Immature natural killer cell (primary cell): Measurements from ENCODE around the gene RASGEF1C. TPM values are rescaled to one million over a fixed set of nuclear protein-coding genes. Genes with fewer than 3 reads are reported as not detected.

Source experiments
- DNase-seq, 3 donors: peaks; one replicate each; pipeline ENCODE4 v3.0.0; 2022; ENCODE audit warnings: mixed read lengths in 1 of 3
- H3K27ac Mint-ChIP-seq, 6 donors: one replicate each; pipeline ENCODE4 v1.8.0; 2020; ENCODE audit warnings: mixed read lengths in 6 of 6, mild to moderate bottlenecking in 5 of 6, inconsistent platforms in 4 of 6, moderate library complexity in 3 of 6
- H3K27me3 Mint-ChIP-seq, 3 donors: one replicate each; pipeline ENCODE4 v1.8.0; 2020 to 2021; ENCODE audit warnings: low read depth in 3 of 3, mild to moderate bottlenecking in 3 of 3, mixed read lengths in 3 of 3, moderate library complexity in 3 of 3, inconsistent platforms in 1 of 3
- H3K36me3 Mint-ChIP-seq, 3 donors: one replicate each; pipeline ENCODE4 v1.8.0; 2020; ENCODE audit warnings: mixed read lengths in 3 of 3, inconsistent platforms in 2 of 3, mild to moderate bottlenecking in 2 of 3
- H3K4me1 Mint-ChIP-seq, 2 donors: one replicate each; pipeline ENCODE4 v1.8.0; 2020; ENCODE audit warnings: inconsistent platforms in 2 of 2, mild to moderate bottlenecking in 2 of 2, mixed read lengths in 2 of 2, moderate library complexity in 1 of 2
- H3K4me3 Mint-ChIP-seq, 5 donors: one replicate each; pipeline ENCODE4 v1.8.0; 2020; ENCODE audit warnings: mild to moderate bottlenecking in 5 of 5, mixed read lengths in 5 of 5, inconsistent platforms in 3 of 5, moderate library complexity in 3 of 5
- H3K9me3 Mint-ChIP-seq, 6 donors: one replicate each; pipeline ENCODE4 v1.8.0; 2020; ENCODE audit warnings: mild to moderate bottlenecking in 6 of 6, mixed read lengths in 6 of 6, inconsistent platforms in 4 of 6, moderate library complexity in 3 of 6
- polyA plus RNA-seq, 3 donors: library from polyadenylated mRNA; unstranded; fragments of 300-500 nt; fragmentation: Illumina TruSeq; gene quantifications; one replicate each; pipeline ENCODE4 v1.2.3, GENCODE V29; 2021

RASGEF1C gene
- polyA plus RNA-seq, 3 donors from 2014 or later = not detected

- H3K36me3 Mint-ChIP-seq = no peaks in the 10 kb centered on the region
- H3K27ac Mint-ChIP-seq = no peak overlapping the region
- peaks cover 0 to 2% (median 1%) of the 10 kb centered on the region in 3 donors for H3K27me3 Mint-ChIP-seq
- peaks cover 2 to 10% (median 4%) of the 10 kb centered on the region in 6 donors for H3K9me3 Mint-ChIP-seq
- no peak for DNase-seq
- no peak overlapping the region for H3K4me3 Mint-ChIP-seq
- no peaks in the 10 kb centered on the region for H3K4me1 Mint-ChIP-seq
Observed at GRCh38 chr5:180153991-180154390, 55.0 kb downstream of the RASGEF1C start.

- DNase-seq = no peak
Observed at GRCh38 chr5:180153099-180153498, 55.9 kb downstream of the RASGEF1C start.

GRCh38 chr5:180143656-180144364 lies 65.2 kb downstream of the RASGEF1C start:
- H3K36me3 Mint-ChIP-seq = peaks cover 0 to 7% (median 0%) of the 10 kb centered on the region in 3 donors
- peaks cover 4 to 11% (median 9%) of the 10 kb centered on the region in 3 donors for H3K27me3 Mint-ChIP-seq
- H3K4me1 Mint-ChIP-seq = no peaks in the 10 kb centered on the region
- H3K9me3 Mint-ChIP-seq = peaks cover 0 to 14% (median 4%) of the 10 kb centered on the region in 6 donors
- no peak overlapping the region for H3K27ac Mint-ChIP-seq
- DNase-seq = no peak
- no peak overlapping the region for H3K4me3 Mint-ChIP-seq

More at GRCh38 chr5:180153099-180153498, 55.9 kb downstream of the RASGEF1C start:
- Mint-ChIP-seq H3K27ac (no peak overlapping the region), H3K4me1 (no peaks in the 10 kb centered on the region), H3K36me3 (no peaks in the 10 kb centered on the region), H3K4me3 (no peak overlapping the region), H3K9me3 (peaks cover 2 to 10% (median 4%) of the 10 kb centered on the region in 6 donors), H3K27me3 (peaks cover 0 to 2% (median 1%) of the 10 kb centered on the region in 3 donors)

- no peak for DNase-seq
- Mint-ChIP-seq H3K4me1 (no peaks in the 10 kb centered on the region), H3K27ac (no peak overlapping the region), H3K27me3 (peaks cover 6 to 11% (median 9%) of the 10 kb centered on the region in 3 donors), H3K4me3 (no peak overlapping the region), H3K9me3 (peaks cover 0 to 14% (median 4%) of the 10 kb centered on the region in 6 donors), H3K36me3 (peaks cover 0 to 7% (median 0%) of the 10 kb centered on the region in 3 donors)
Observed at GRCh38 chr5:180142824-180143610, 66.0 kb downstream of the RASGEF1C start.

- DNase-seq = no peak
- no peak overlapping the region for H3K27ac Mint-ChIP-seq
- no peaks in the 10 kb centered on the region for H3K4me1 Mint-ChIP-seq
- H3K36me3 Mint-ChIP-seq = peaks cover 0 to 6% (median 0%) of the 10 kb centered on the region in 3 donors
- H3K27me3 Mint-ChIP-seq = peaks cover 5 to 7% (median 6%) of the 10 kb centered on the region in 3 donors
- H3K4me3 Mint-ChIP-seq = no peak overlapping the region
- H3K9me3 Mint-ChIP-seq = peaks cover 0 to 10% (median 4%) of the 10 kb centered on the region in 6 donors
Observed at GRCh38 chr5:180142021-180142765, 66.8 kb downstream of the RASGEF1C start.

GRCh38 chr5:180141068-180141660 lies 67.8 kb downstream of the RASGEF1C start:
- peaks cover 0 to 1% (median 0%) of the 10 kb centered on the region in 6 donors for H3K9me3 Mint-ChIP-seq
- no peak overlapping the region for H3K4me3 Mint-ChIP-seq
- peaks cover 2 to 6% (median 3%) of the 10 kb centered on the region in 3 donors for H3K27me3 Mint-ChIP-seq
- H3K27ac Mint-ChIP-seq = no peak overlapping the region
- no peaks in the 10 kb centered on the region for H3K4me1 Mint-ChIP-seq
- DNase-seq = no peak
- no peaks in the 10 kb centered on the region for H3K36me3 Mint-ChIP-seq

- H3K4me1 Mint-ChIP-seq = peaks cover 3 to 5% of the 10 kb centered on the region in 2 donors
Observed at GRCh38 chr5:180140571-180140970, 68.4 kb downstream of the RASGEF1C start.

GRCh38 chr5:180140079-180140554 lies 68.9 kb downstream of the RASGEF1C start:
- no peak overlapping the region for H3K4me3 Mint-ChIP-seq
- DNase-seq = no peak
- H3K36me3 Mint-ChIP-seq = no peaks in the 10 kb centered on the region
- H3K4me1 Mint-ChIP-seq = peaks cover 7 to 9% of the 10 kb centered on the region in 2 donors
- no peaks in the 10 kb centered on the region for H3K9me3 Mint-ChIP-seq
- peaks cover 1 to 3% (median 2%) of the 10 kb centered on the region in 3 donors for H3K27me3 Mint-ChIP-seq
- H3K27ac Mint-ChIP-seq = no peak overlapping the region

More at GRCh38 chr5:180140571-180140970, 68.4 kb downstream of the RASGEF1C start:
- no peak for DNase-seq
- no peaks in the 10 kb centered on the region for H3K36me3 Mint-ChIP-seq
- peaks cover 1 to 6% (median 2%) of the 10 kb centered on the region in 3 donors for H3K27me3 Mint-ChIP-seq
- no peak overlapping the region for H3K4me3 Mint-ChIP-seq
- H3K9me3 Mint-ChIP-seq = no peaks in the 10 kb centered on the region
- H3K27ac Mint-ChIP-seq = no peak overlapping the region

GRCh38 chr5:180139731-180140055 lies 69.3 kb downstream of the RASGEF1C start:
- H3K4me1 Mint-ChIP-seq = peaks cover 12 to 13% of the 10 kb centered on the region in 2 donors
- no peaks in the 10 kb centered on the region for H3K9me3 Mint-ChIP-seq
- H3K27ac Mint-ChIP-seq = no peak overlapping the region
- H3K36me3 Mint-ChIP-seq = no peaks in the 10 kb centered on the region
- DNase-seq = no peak
- H3K4me3 Mint-ChIP-seq = no peak overlapping the region
- peaks cover 1 to 3% (median 2%) of the 10 kb centered on the region in 3 donors for H3K27me3 Mint-ChIP-seq

GRCh38 chr5:180138976-180139730 lies 69.9 kb downstream of the RASGEF1C start:
- Mint-ChIP-seq H3K4me1 (peaks cover 16 to 17% of the 10 kb centered on the region in 2 donors), H3K9me3 (no peaks in the 10 kb centered on the region), H3K27me3 (peaks cover 1 to 3% (median 2%) of the 10 kb centered on the region in 3 donors), H3K4me3 (no peak overlapping the region), H3K36me3 (no peaks in the 10 kb centered on the region), H3K27ac (no peak overlapping the region)
- no peak for DNase-seq

GRCh38 chr5:180138214-180138975 lies 70.6 kb downstream of the RASGEF1C start:
- Mint-ChIP-seq H3K27ac (no peak overlapping the region), H3K9me3 (no peaks in the 10 kb centered on the region), H3K4me3 (no peak overlapping the region)

More at GRCh38 chr5:180138214-180138975, 70.6 kb downstream of the RASGEF1C start:
- H3K27me3 Mint-ChIP-seq = peaks cover 1 to 3% (median 2%) of the 10 kb centered on the region in 3 donors
- H3K36me3 Mint-ChIP-seq = no peaks in the 10 kb centered on the region
- peaks cover 16 to 17% of the 10 kb centered on the region in 2 donors for H3K4me1 Mint-ChIP-seq
- DNase-seq = no peak
